MM.1S (cell line): ENCODE measurements around the gene CCT5.

Experiments used
- DNase-seq: peaks from one replicate; pipeline ENCODE4 v3.0.0-alpha.2; 2015
- H2AFZ ChIP-seq: fragments of 300-600 bp; sonication (generic); 2 replicates; pipeline ENCODE4 v1.6.0; 2016; ENCODE audit warnings: antibody characterized with exemption, low read length
- H3F3A ChIP-seq: fragments of 300-600 bp; sonication (generic); 2 replicates; pipeline ENCODE4 v1.6.1; 2016; ENCODE audit warnings: mild to moderate bottlenecking, antibody characterized with exemption, low read length, moderate library complexity, mixed read lengths; ENCODE audit not compliant: insufficient read depth
- H3K27ac ChIP-seq: fragments of 300-600 bp; sonication (generic); 2 replicates; pipeline ENCODE4 v1.5.1; 2016; ENCODE audit warnings: mild to moderate bottlenecking, low read length
- H3K27me3 ChIP-seq: fragments of 300-600 bp; sonication (generic); replicated peaks from 2 replicates; pipeline ENCODE4 v1.6.0; 2016; ENCODE audit warnings: low read length; ENCODE audit not compliant: insufficient read depth
- H3K36me3 ChIP-seq: fragments of 300-600 bp; sonication (generic); replicated peaks from 2 replicates; pipeline ENCODE4 v1.6.1; 2016; ENCODE audit warnings: mild to moderate bottlenecking, low read length, mixed read lengths; ENCODE audit not compliant: insufficient read depth
- H3K4me1 ChIP-seq: fragments of 300-600 bp; sonication (generic); 2 replicates; pipeline ENCODE4 v1.6.1; 2016; ENCODE audit warnings: low read length, mixed read lengths
- H3K4me2 ChIP-seq: fragments of 300-600 bp; sonication (generic); 2 replicates; pipeline ENCODE4 v1.6.0; 2016; ENCODE audit warnings: low read depth, low read length
- H3K4me3 ChIP-seq: fragments of 300-600 bp; sonication (generic); 2 replicates; pipeline ENCODE4 v1.5.1; 2016; ENCODE audit warnings: low read length, mixed read lengths
- H3K79me2 ChIP-seq: fragments of 300-600 bp; sonication (generic); 2 replicates; pipeline ENCODE4 v1.6.1; 2016; ENCODE audit warnings: mixed run types, low read length, mixed read lengths
- H3K9ac ChIP-seq: fragments of 300-600 bp; sonication (generic); 2 replicates; pipeline ENCODE4 v1.6.1; 2016; ENCODE audit warnings: low read length, mixed read lengths
- H3K9me2 ChIP-seq: fragments of 300-600 bp; sonication (generic); replicated peaks from 2 replicates; pipeline ENCODE4 v1.6.1; 2016; ENCODE audit warnings: mild to moderate bottlenecking, low read length, mixed read lengths; ENCODE audit not compliant: insufficient read depth
- H3K9me3 ChIP-seq: fragments of 300-600 bp; sonication (generic); replicated peaks from 2 replicates; pipeline ENCODE4 v1.6.1; 2016; ENCODE audit warnings: mild to moderate bottlenecking, low read length, mixed read lengths; ENCODE audit not compliant: insufficient read depth
- H4K20me1 ChIP-seq: fragments of 300-600 bp; sonication (generic); 2 replicates; pipeline ENCODE4 v1.6.1; 2016; ENCODE audit warnings: mild to moderate bottlenecking, low read length, moderate library complexity, mixed read lengths; ENCODE audit not compliant: insufficient read depth
- EZH2 ChIP-seq: fragments of 300-600 bp; sonication (generic); optimal IDR thresholded peaks from 2 replicates; pipeline ENCODE3; 2017; ENCODE audit warnings: low read depth, mild to moderate bottlenecking, antibody characterized with exemption, low read length, mixed read lengths
- EZH2phosphoT487 ChIP-seq: fragments of 300-600 bp; sonication (generic); IDR thresholded peaks from 2 replicates; pipeline ENCODE4 v1.6.1; 2018; ENCODE audit warnings: antibody characterized with exemption, low read length
- TF ChIP-seq, protein P1 (sequence below): fragments of 300-600 bp; sonication (generic); IDR thresholded peaks from 2 replicates; pipeline ENCODE4 v1.5.1; 2016; ENCODE audit warnings: antibody characterized with exemption, low read length, mixed read lengths

Gene CCT5

GRCh38 chr5:10277773-10278630, 27.9 kb downstream of the CCT5 start:
- Histone ChIP-seq H3F3A (no peaks in the 10 kb centered on the region), H3K4me1 (no peaks in the 10 kb centered on the region), H3K4me3 (no peak overlapping the region), H3K27ac (no peak overlapping the region), H3K9me3 (no peaks in the 10 kb centered on the region), H3K79me2 (no peaks in the 10 kb centered on the region), H3K9me2 (no peaks in the 10 kb centered on the region), H3K9ac (no peak overlapping the region), H2AFZ (no peak overlapping the region), H3K4me2 (no peak overlapping the region), H3K36me3 (no peaks in the 10 kb centered on the region), H4K20me1 (no peaks in the 10 kb centered on the region), H3K27me3 (no peaks in the 10 kb centered on the region)
- TF ChIP-seq EZH2 = no peak
- no peak for TF ChIP-seq EZH2phosphoT487
- TF ChIP-seq, protein P1, sequence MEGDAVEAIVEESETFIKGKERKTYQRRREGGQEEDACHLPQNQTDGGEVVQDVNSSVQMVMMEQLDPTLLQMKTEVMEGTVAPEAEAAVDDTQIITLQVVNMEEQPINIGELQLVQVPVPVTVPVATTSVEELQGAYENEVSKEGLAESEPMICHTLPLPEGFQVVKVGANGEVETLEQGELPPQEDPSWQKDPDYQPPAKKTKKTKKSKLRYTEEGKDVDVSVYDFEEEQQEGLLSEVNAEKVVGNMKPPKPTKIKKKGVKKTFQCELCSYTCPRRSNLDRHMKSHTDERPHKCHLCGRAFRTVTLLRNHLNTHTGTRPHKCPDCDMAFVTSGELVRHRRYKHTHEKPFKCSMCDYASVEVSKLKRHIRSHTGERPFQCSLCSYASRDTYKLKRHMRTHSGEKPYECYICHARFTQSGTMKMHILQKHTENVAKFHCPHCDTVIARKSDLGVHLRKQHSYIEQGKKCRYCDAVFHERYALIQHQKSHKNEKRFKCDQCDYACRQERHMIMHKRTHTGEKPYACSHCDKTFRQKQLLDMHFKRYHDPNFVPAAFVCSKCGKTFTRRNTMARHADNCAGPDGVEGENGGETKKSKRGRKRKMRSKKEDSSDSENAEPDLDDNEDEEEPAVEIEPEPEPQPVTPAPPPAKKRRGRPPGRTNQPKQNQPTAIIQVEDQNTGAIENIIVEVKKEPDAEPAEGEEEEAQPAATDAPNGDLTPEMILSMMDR = no peak
- DNase-seq = no peak

DNA sequence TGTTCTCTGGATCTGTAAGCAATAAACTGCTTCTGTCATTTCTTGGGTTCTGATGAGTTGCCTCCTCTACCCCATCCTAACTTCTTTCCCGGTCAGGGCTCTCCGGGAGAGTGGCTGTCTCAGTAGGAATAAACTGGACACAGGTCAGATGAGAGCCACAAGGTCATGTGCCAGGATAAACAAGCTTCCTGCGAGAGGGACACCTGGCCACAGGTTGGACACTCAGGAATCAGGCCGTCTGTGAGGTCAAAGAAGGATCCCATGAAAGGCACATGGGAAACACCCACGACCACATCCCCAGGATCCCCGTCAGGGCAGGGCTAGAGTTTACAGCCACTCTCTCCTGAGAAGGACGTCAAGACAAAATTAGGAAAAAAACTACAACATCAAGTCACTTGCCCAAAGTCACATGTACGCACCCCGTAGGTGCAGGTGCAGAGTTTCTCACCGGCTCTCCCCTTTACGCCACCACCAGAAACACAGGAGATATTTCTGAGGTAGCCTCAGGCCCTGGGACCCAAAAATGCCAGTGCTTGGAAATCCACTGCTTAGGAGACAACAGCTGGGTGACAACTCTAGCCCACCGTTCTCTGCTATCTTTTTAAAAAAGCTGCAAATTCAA, 28.7 kb downstream of the CCT5 start:
- Histone ChIP-seq H3K9ac (no peak overlapping the region), H3K4me1 (peaks cover 4% of the 10 kb centered on the region), H3K36me3 (no peaks in the 10 kb centered on the region), H3K27ac (no peak overlapping the region), H3K27me3 (no peaks in the 10 kb centered on the region), H3F3A (peaks cover 3% of the 10 kb centered on the region), H3K9me2 (no peaks in the 10 kb centered on the region), H3K4me2 (no peak overlapping the region), H3K79me2 (no peaks in the 10 kb centered on the region), H3K9me3 (no peaks in the 10 kb centered on the region), H3K4me3 (no peak overlapping the region), H2AFZ (no peak overlapping the region), H4K20me1 (no peaks in the 10 kb centered on the region)
- DNase-seq = no peak
- TF ChIP-seq EZH2 = no peak
- TF ChIP-seq EZH2phosphoT487 = no peak
- TF ChIP-seq, protein P1 = no peak

DNA sequence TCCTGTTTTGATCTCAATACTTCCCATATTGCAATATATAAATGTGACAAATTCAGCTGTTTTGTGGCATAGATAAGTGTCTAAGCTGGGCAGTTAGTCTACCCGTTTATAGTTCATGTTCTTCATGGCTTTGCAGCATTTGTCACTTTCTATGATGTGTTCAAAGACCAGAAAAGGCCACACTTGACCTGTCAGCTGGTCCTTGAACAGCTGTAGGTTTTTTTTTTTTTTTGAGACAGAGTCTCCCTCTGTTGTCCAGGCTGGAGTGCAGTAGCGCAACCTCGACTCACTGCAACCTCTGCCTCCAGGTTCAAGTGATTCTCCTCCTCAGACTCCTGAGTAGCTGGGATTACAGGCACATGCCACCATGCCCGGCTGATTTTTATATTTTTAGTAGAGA, 29.2 kb downstream of the CCT5 start:
- no peak overlapping the region for H3K9ac ChIP-seq

More for the DNA sequence above, 29.2 kb downstream of the CCT5 start:
- no peak for DNase-seq
- TF ChIP-seq, protein P1 = no peak
- TF ChIP-seq EZH2 (no peak), EZH2phosphoT487 (no peak)
- no peak overlapping the region for H3K27ac ChIP-seq
- peaks cover 5% of the 10 kb centered on the region for H3K4me1 ChIP-seq
- no peak overlapping the region for H3K4me3 ChIP-seq
- H3K36me3 ChIP-seq = no peaks in the 10 kb centered on the region
- H4K20me1 ChIP-seq = no peaks in the 10 kb centered on the region
- H2AFZ ChIP-seq = no peak overlapping the region
- H3K4me2 ChIP-seq = no peak overlapping the region
- H3K79me2 ChIP-seq = no peaks in the 10 kb centered on the region
- no peaks in the 10 kb centered on the region for H3K9me2 ChIP-seq
- no peaks in the 10 kb centered on the region for H3K27me3 ChIP-seq
- H3F3A ChIP-seq = peaks cover 8% of the 10 kb centered on the region
- no peaks in the 10 kb centered on the region for H3K9me3 ChIP-seq
